HG03520 (cell line): ENCODE data around the gene IFT81.
"Not testable (repeated sequence)": the region's sequence is repeated elsewhere in the genome, so short reads cannot be mapped to it uniquely, and the experiment has no call there.

ENCODE experiments used
- ATAC-seq: cut with Tn5 transposase; IDR thresholded peaks from one replicate; pipeline ENCODE4 v1.9.1; 2021; ENCODE audit warnings: mild to moderate bottlenecking, moderate library complexity; ENCODE audit not compliant: unreplicated experiment

The IFT81 gene

DNA sequence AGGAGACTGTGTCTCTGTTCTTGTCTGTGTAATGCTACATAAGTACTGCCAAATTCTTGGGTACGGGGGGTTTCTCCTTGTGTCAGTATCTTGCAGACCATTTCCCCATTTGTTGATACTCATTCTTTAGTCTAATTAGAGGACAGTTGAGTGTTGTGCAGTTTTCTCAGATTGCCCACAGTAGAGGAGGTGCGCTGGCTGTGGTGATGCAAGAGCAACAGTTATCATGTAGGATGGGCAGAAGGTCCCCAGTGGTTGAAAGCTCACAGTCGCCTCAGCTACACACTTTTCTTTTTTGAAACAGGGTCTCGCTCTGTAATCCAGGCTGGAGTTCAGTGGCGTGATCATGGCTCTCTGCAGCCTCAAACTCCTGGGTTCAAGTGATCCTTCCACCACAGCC, 119.1 kb downstream of the IFT81 start:
- no peak for ATAC-seq

DNA sequence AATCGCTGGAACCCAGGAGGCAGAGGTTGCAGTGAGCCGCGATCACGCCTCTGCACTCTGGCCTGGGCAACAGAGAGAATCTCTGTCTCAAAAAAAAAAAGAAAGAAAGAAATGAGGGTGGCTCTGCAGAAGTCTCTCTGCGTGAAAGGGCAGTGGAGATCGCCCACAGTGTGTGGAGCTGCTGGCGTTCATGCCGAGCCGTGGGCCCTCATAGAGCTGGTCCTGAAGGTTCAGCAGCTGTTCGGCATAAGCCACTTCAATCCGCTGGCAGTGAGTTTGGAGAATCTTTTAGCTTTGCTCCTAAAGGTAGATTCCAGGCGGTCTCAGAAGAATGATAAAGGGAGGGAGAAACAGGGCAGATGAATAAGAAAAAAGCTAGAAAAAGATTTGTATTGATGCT, 120.2 kb downstream of the IFT81 start:
- ATAC-seq, result no peak

DNA sequence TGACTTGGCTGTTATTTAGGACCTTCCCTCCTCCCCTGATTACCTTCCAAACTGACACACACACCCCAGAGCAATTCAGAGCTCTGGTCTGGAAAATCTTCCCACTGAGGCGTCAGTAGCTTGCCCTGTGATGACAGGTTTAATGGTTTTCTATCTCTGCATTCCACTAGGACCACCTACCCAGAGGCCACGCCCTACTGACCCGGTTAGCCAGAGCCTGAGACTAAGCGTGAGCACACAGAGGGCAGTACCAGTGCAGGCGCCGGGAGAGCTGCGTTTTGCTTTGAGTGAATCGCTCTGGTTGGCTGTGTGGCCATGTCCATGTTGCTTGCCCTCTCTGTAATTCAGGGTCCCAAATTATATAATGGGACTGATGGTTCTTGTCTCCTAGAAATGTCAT, 120.7 kb downstream of the IFT81 start:
- ATAC-seq, result no peak

DNA sequence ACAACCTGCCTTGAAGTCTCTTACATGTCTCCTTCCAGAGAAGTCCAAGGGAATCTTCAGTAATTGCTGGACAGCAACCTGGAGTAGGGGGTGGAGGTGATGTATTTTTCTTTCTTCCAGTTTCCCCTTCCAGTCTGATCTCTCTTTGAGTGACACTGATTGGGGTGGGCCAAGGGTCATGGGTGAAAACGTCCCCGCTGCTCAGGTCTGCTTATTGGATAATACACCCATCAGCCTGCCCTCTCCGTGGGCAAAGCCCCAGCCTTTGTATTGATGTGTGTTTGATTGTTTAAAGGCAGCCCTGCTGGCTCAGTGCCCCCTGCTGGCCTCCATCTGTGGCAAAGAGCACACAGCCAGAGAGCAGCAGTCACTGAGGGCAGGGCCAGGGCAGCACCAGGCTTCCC, 121.2 kb downstream of the IFT81 start:
- no peak for ATAC-seq

DNA sequence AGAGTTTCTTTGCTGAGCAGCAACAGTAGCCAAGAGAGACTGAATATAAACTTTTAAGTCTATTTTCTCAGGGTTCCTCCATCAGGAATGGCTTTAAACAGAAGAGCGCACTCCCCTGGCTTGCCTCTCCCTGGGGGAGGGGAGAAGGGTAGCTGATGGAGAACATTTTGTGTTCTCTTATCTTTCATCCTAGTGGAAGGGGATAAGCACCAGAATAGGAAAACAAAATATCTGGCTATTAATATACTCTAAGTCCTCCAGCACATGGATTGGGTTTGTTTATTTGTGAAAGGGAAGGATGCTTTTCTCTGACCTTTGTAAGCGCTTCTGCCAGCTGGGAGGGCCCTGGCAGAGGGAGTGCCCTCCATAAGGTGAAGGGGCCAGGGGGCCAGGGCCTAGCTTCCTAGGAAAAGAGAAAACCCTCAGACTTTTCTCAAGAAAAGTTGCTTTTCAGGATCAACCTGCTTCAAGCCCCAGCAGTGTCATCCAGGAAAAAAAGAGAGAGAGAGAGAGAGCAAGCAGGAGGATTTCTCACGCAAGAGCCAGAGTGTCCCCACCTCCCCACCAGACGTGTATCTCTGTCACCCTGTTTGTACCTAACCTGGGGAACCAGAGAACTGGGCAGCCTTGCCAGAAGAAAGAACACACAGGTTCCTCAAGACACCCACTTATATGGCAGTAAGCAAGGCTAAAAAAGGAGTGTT, 122.6 kb downstream of the IFT81 start:
- no peak for ATAC-seq

DNA sequence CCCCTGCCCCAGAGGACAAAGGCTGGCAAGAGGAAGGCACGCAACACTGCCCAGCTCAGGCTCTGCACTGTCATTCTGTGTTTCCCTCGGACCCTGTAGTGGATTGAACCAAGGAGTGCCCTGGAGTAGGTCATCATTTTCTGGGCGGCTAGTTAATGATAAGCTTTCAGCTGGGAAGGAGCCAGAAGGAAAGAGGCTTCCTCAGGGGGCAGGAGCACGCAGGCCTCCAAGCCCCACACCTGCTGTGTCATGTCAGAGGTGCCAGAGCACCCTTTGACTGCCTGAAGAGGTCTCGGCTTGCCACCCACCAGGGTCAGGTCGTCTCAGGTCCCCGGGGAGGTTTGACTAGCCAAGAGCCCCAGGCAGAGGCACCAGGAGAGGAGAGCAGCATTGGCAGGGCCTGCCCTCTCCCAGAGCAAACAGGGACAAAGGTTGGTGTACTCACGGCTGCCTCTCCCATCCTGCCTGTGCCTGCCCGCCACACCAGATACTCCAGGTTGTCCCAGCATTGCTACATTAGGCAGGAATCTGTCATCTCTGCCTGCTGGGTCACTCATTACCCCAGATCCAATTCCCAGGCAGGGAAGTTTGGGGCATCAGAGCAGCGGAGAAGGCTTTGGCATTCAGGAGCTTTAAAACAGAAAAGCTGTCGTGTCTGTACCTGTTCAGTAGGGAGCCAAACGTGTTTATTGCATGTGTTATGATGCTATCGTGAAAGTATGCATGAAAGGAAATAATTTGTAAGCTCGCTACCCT, 123.4 kb downstream of the IFT81 start:
- ATAC-seq, result no peak

- ATAC-seq, result no peak
Measured at GRCh38 chr12:110248096-110248447, 123.9 kb downstream of the IFT81 start.

DNA sequence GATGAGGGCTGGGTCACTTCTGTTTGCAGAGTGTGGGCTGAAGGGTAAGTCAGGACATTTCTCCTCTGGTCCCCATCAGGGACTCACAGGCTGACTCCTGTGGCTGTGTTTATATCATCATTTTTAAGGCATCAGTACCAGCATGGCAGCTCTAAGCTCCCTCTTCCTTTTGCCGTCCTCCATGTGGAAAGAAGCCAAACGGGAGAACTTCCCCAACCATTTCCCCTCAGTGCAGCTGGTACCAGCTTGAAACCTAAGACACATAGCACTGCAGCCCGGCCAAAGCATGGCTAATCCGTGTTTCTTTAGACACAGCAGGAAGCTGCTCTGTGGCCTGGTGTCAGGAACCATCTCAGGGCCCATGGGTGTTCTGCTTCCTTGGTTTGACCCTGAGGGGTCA, 124.9 kb downstream of the IFT81 start:
- no peak for ATAC-seq

GRCh38 chr12:110249716-110250225, 125.6 kb downstream of the IFT81 start:
- ATAC-seq, result no peak

DNA sequence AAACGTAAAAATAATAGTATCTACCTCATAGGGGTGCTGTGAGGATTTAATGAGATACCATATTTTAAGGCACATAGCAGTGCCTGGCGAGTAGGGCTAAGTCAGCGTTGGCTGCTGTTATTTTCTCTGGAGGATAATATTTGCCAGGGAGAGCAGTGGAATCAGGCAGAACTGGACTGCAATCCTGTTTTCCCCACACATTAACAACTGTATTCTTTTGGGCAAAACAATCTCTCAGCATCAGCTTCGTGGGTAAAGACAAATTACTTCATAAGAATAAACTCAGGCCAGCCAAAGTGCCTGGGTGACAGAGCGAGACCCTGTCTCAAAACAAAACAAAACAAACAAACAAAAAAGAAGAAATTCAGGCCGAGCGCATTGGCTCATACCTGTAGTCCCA, 127.2 kb downstream of the IFT81 start:
- ATAC-seq, result no peak

- no peak for ATAC-seq
Measured at GRCh38 chr12:110252716-110253115, 128.6 kb downstream of the IFT81 start.

- no peak for ATAC-seq
Measured at GRCh38 chr12:110253176-110253575, 129.0 kb downstream of the IFT81 start.

DNA sequence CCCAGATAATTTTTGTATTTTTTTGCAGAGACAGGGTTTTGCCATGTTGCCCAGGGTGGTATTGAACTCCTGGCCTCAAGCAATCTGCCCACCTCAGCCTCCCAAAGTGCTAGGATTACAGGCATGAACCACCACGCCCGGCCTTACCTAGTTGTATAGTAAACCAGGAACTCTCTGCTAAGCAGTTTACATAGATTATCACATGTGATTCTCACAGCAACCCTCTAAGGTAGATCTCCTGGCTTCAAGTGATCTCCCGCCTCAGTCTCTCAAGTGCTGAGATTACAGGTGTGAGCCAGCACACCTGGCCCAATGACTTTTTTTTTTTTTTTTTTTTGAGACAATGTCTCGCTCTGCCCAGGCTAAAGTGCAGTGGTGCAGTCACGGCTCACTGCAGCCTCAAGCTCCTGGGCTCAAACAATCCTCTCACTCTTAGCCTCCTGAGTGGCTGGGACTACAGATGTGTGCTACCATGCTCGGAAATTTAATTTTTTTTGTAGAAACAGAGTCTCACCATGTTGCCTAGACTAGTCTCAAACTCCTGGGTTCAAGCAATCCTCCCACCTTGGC, 130.9 kb downstream of the IFT81 start:
- no peak for ATAC-seq

DNA sequence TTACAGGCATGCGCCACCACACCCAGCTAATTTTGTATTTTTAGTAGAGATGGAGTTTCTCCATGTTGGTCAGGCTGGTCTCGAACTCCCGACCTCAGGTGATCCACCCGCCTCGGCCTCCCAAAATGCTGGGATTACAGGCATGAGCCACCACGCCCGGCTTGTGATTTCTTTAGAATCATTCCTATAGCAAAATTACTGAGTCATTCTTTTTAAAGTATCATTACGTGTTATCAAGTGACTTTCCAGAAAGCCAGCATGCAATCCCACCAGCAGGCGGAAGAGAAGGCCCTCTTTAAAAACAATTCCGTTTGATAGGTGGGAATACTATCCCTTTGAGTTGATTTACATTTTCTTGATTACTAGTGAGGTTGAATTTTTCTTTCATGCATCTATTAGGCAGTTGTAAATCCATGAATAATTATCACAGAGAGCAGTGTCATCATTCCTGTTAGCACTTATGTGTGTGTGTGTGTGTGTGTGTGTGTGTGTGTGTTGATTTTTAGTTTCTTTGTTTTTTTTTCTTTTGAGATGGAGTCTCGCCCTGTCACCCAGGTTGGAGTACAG, 131.8 kb downstream of the IFT81 start:
- not testable (repeated sequence) for ATAC-seq

DNA sequence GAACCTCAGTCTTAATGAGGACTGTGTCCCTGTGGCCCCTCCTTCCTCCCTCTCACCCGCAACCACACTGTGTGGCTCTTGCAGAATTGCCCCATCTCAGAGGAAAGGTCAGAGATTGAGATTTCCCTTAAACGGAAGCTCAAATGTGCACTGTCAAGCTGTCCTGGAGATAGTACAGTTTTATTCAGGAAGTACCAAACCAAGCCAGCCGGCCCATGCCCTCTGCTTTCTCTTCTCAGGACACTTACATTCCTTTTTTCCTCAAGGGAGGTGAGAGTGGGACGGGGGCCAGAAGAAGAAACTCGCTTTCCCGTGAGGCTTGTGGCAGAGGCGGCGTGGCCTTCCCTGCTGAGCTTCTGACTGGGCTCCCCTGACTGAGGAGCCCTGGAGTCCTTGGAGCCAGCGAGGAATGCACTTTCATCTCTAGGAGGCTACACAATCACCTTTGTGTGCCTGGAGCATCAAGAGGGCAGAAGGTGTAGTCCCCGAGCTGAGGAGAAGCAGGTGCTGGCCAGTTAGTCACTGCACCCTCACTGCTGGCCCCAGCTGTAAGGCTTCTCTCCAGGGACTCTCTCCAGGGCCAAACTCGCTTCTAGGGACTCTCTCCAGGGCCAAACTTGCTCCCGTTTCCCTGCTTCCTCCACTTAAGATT, 132.7 kb downstream of the IFT81 start:
- ATAC-seq, result no peak

- ATAC-seq, result no peak
Measured at GRCh38 chr12:110258466-110258865, 134.3 kb downstream of the IFT81 start.

GRCh38 chr12:110262442-110263388, 138.6 kb downstream of the IFT81 start:
- no peak for ATAC-seq

GRCh38 chr12:110266381-110266960, 142.3 kb downstream of the IFT81 start:
- ATAC-seq, result no peak

DNA sequence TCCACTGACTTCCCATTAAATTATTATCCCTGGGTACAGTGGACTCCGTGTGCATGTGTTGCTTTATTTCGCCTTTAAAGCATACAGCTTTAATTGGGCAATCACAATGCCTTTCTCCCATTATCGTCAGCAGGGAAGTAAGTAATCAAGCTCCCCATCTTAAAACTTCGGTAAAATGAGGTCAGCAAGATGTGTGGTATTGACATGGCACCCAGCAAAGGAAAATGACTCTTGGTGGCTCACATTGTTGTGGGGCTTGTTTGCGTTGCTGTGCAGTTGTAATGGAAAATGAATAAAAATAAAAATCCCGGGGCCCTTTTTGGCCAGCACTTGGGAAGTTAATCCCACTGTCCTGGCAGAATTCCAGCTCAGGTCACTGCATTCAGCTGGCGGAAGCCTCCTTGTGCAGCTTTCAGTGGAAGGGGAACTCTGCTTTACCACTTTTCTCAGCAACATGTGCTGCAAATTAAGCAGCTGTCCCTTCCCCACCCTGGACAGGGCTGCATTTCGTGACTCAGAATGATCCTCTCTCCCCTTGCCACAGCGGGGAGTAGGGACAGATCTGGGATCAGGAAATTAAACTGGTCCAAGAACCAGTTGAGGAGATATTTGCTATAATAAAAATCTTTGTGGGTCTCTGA, 142.9 kb downstream of the IFT81 start:
- no peak for ATAC-seq
